A673 (cell line): Measurements from ENCODE around the gene WDR75. TPM values are rescaled to one million over a fixed set of nuclear protein-coding genes. Genes with fewer than 3 reads are reported as not detected.

Experiments used
- BruUV-seq: library from RNA; stranded (reverse); fragments of 400-500 nt; replicated peaks from 2 replicates; lab custom pipeline; 2021; lab: Mats Ljungman, UMichigan
- CTCF ChIA-PET: fragments of 300-600 bp; sonication (Branson Sonifier 250); formaldehyde crosslinking; loops from one replicate; lab custom pipeline; 2022; ENCODE audit warnings: antibody characterized with exemption; lab: Charles Lee
- POLR2A ChIA-PET: fragments of 300-600 bp; sonication (Branson Sonifier 250); formaldehyde crosslinking; loops from one replicate; lab custom pipeline; 2022; ENCODE audit warnings: antibody characterized with exemption; ENCODE audit not compliant: low non-redundant PET; lab: Charles Lee
- DNase-seq: peaks from one replicate; pipeline ENCODE4 v3.0.0-alpha.2; 2015; ENCODE audit warnings: low spot score
- H3K27ac ChIP-seq: fragments of 200-600 bp; sonication (generic); 2 replicates; pipeline ENCODE4 v1.5.1; 2016; ENCODE audit warnings: mixed run types, low read depth, mild to moderate bottlenecking, mixed read lengths, antibody characterized with exemption, low read length; ENCODE audit not compliant: poor library complexity, severe bottlenecking
- H3K27me3 ChIP-seq: fragments of 200-600 bp; sonication (generic); replicated peaks from 2 replicates; pipeline ENCODE4 v1.6.1; 2017; ENCODE audit warnings: mixed run types, low read depth, mild to moderate bottlenecking, mixed read lengths, antibody characterized with exemption, low read length; ENCODE audit not compliant: insufficient read depth, poor library complexity
- H3K36me3 ChIP-seq: fragments of 200-600 bp; sonication (generic); 2 replicates; pipeline ENCODE4 v1.6.1; 2016; ENCODE audit warnings: mixed run types, mild to moderate bottlenecking, mixed read lengths, antibody characterized with exemption, low read length; ENCODE audit not compliant: insufficient read depth, poor library complexity, severe bottlenecking
- H3K4me1 ChIP-seq: fragments of 200-600 bp; sonication (generic); 2 replicates; pipeline ENCODE4 v1.6.1; 2017; ENCODE audit warnings: mixed run types, mild to moderate bottlenecking, mixed read lengths, antibody characterized with exemption, low read length; ENCODE audit not compliant: insufficient read depth, poor library complexity, severe bottlenecking
- H3K4me3 ChIP-seq: fragments of 200-600 bp; sonication (generic); 2 replicates; pipeline ENCODE4 v1.5.1; 2016; ENCODE audit warnings: low read depth, mixed run types, mild to moderate bottlenecking, mixed read lengths, low read length; ENCODE audit not compliant: poor library complexity, severe bottlenecking
- H3K9me3 ChIP-seq: fragments of 200-600 bp; sonication (generic); 2 replicates; pipeline ENCODE4 v1.6.1; 2016; ENCODE audit warnings: mixed run types, low read depth, mild to moderate bottlenecking, mixed read lengths, antibody characterized with exemption, low read length; ENCODE audit not compliant: poor library complexity, severe bottlenecking
- EZH2 ChIP-seq: fragments of 200-600 bp; sonication (generic); IDR thresholded peaks from 2 replicates; pipeline ENCODE4 v1.6.1; 2017; ENCODE audit warnings: borderline replicate concordance, low read depth, mild to moderate bottlenecking, mixed read lengths, antibody characterized with exemption, low read length; ENCODE audit not compliant: poor library complexity, severe bottlenecking
- intact Hi-C: fragments of 100-400 bp; cut with micrococcal nuclease; formaldehyde crosslinking; loops from one replicate; pipeline ENCODE4 v1.10.0; 2022; ENCODE audit not compliant: unreplicated experiment
- total RNA-seq: library from RNA; stranded (reverse); gene quantifications from 2 replicates; pipeline ENCODE4 v1.2.3, GENCODE V29; 2021
- TF ChIP-seq, protein P1 (sequence below): fragments of 300-800, 200-600 bp; sonication (generic); conservative IDR thresholded peaks from 2 replicates; pipeline ENCODE4 v1.5.1; 2017; ENCODE audit warnings: low read depth, mild to moderate bottlenecking, antibody characterized with exemption, low read length, moderate library complexity, mixed read lengths

WDR75 gene
- total RNA-seq, 1 experiment from 2014 or later, result 69.6 TPM

GRCh38 chr2:189511960-189512319 lies 70.7 kb downstream of the WDR75 start:
- no peak overlapping the region for H3K27ac ChIP-seq
- no peak for DNase-seq
- CTCF ChIA-PET, result no interaction called here
- intact Hi-C loops, result no loop called here
- H3K36me3 ChIP-seq, result no peaks in the 10 kb centered on the region
- H3K4me1 ChIP-seq, result no peaks in the 10 kb centered on the region
- no peaks in the 10 kb centered on the region for H3K9me3 ChIP-seq
- POLR2A ChIA-PET, result interaction anchor here (0.5 kb wide), 1 partner anchor 1201 kb away, joined by 3 read pairs; no protein-coding TSS in a partner anchor
- no TSS peak for BruUV-seq
- TF ChIP-seq, protein P1, sequence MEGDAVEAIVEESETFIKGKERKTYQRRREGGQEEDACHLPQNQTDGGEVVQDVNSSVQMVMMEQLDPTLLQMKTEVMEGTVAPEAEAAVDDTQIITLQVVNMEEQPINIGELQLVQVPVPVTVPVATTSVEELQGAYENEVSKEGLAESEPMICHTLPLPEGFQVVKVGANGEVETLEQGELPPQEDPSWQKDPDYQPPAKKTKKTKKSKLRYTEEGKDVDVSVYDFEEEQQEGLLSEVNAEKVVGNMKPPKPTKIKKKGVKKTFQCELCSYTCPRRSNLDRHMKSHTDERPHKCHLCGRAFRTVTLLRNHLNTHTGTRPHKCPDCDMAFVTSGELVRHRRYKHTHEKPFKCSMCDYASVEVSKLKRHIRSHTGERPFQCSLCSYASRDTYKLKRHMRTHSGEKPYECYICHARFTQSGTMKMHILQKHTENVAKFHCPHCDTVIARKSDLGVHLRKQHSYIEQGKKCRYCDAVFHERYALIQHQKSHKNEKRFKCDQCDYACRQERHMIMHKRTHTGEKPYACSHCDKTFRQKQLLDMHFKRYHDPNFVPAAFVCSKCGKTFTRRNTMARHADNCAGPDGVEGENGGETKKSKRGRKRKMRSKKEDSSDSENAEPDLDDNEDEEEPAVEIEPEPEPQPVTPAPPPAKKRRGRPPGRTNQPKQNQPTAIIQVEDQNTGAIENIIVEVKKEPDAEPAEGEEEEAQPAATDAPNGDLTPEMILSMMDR, result no peak
- TF ChIP-seq EZH2, result no peak
- H3K27me3 ChIP-seq, result no peaks in the 10 kb centered on the region
- H3K4me3 ChIP-seq, result no peak overlapping the region

DNA sequence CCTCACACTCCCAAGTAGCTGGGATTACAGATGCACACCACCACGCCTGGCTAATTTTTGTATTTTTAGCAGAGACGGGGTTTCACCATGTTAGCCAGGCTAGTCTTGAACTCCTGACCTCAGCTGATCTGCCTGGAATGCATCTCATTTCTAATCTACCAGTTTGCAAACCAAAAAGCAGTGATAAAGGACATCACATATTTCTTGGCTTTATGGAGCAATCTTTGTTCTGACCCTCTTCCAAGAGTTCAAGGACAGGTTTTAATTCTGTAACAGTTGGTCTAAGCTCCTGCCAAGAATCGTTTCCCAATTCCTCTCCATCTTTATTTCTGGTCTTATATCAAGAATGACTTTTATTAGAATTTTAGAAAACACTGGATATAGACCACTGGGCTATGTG lies 71.6 kb downstream of the WDR75 start:
- Histone ChIP-seq H3K4me3 (no peak overlapping the region), H3K4me1 (no peaks in the 10 kb centered on the region), H3K9me3 (no peaks in the 10 kb centered on the region), H3K27ac (no peak overlapping the region), H3K27me3 (no peaks in the 10 kb centered on the region), H3K36me3 (no peaks in the 10 kb centered on the region)
- ChIA-PET POLR2A (no interaction called here), CTCF (no interaction called here)
- no peak for TF ChIP-seq EZH2
- TF ChIP-seq, protein P1, result no peak
- no TSS peak for BruUV-seq
- DNase-seq, result no peak
- intact Hi-C loops, result no loop called here

DNA sequence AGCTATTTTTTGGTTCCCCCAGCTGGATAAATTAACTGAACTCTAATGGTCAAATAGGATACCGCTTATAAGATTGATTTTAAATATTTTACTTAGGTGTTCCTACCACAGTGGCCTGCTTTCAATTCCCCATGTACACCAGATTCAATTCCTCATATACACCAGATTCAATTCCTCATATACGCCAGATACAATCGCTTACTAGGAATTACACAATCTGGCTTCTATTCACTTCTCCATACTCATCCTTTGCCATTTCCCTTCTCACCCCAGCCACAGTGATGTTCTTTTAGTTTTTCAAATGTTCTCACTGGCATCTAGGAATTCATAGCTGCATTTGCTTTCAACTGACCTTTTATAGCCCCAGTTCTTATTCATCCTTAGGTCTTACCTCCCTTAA lies 72.8 kb downstream of the WDR75 start:
- intact Hi-C loops, result no loop called here
- no peak overlapping the region for H3K4me3 ChIP-seq
- no peaks in the 10 kb centered on the region for H3K4me1 ChIP-seq
- POLR2A ChIA-PET, result no interaction called here
- no peak overlapping the region for H3K27ac ChIP-seq
- TF ChIP-seq EZH2, result no peak
- TF ChIP-seq, protein P1, result no peak
- no peaks in the 10 kb centered on the region for H3K27me3 ChIP-seq
- CTCF ChIA-PET, result no interaction called here
- H3K9me3 ChIP-seq, result no peaks in the 10 kb centered on the region
- no peaks in the 10 kb centered on the region for H3K36me3 ChIP-seq
- no TSS peak for BruUV-seq
- DNase-seq, result no peak
